Panc1 (cell line): Measurements from ENCODE around the gene MPI. TPM values are rescaled to one million over a fixed set of nuclear protein-coding genes. Genes with fewer than 3 reads are reported as not detected.

ENCODE experiments used
- ATAC-seq: fragments of 200-7000 bp; cut with Tn5 transposase; 2 replicates; pipeline ENCODE4 v1.9.1; 2020; ENCODE audit warnings: mild to moderate bottlenecking, moderate library complexity
- BruUV-seq: library from RNA; stranded (reverse); fragments of 400-500 nt; replicated peaks from 2 replicates; lab custom pipeline; 2021; lab: Mats Ljungman, UMichigan
- CTCF ChIA-PET: fragments of 300-600 bp; sonication (Branson Sonifier 250); formaldehyde crosslinking; loops from one replicate; lab custom pipeline; 2022; ENCODE audit warnings: antibody characterized with exemption; lab: Charles Lee
- POLR2A ChIA-PET: fragments of 300-600 bp; sonication (Branson Sonifier 250); formaldehyde crosslinking; loops from one replicate; lab custom pipeline; 2022; ENCODE audit warnings: antibody characterized with exemption; lab: Charles Lee
- DNase-seq: peaks from one replicate; pipeline ENCODE4 v3.0.0-alpha.2; 2010; ENCODE audit warnings: low read depth, low spot score
- H3K27ac ChIP-seq: 2 replicates; pipeline ENCODE4 v1.5.1; 2011; ENCODE audit warnings: mild to moderate bottlenecking, low read length, inconsistent platforms
- H3K27me3 ChIP-seq: fragments of 200-500 bp; sonication (Bioruptor generic); 2 replicates; pipeline ENCODE4 v1.6.0; 2014; ENCODE audit warnings: low read length, inconsistent platforms; ENCODE audit not compliant: control insufficient read depth, insufficient read depth
- H3K36me3 ChIP-seq: fragments of 200-500 bp; sonication (Bioruptor generic); 2 replicates; pipeline ENCODE4 v1.5.1; 2014; ENCODE audit warnings: inconsistent platforms, mild to moderate bottlenecking, low read length, moderate library complexity; ENCODE audit not compliant: control insufficient read depth, insufficient read depth
- H3K4me1 ChIP-seq: 2 replicates; pipeline ENCODE4 v1.5.1; 2011; ENCODE audit warnings: inconsistent platforms, mild to moderate bottlenecking, low read length, moderate library complexity; ENCODE audit not compliant: control insufficient read depth, insufficient read depth
- H3K4me3 ChIP-seq, 2 experiments: 2 replicates each; pipeline ENCODE4 v1.5.1; 2011 to 2012; ENCODE audit warnings: low read depth in 2 of 2, low read length in 2 of 2, mild to moderate bottlenecking in 2 of 2, inconsistent platforms in 1 of 2, moderate library complexity in 1 of 2
- H3K9me3 ChIP-seq: fragments of 200-500 bp; sonication (Bioruptor generic); 2 replicates; pipeline ENCODE4 v1.5.1; 2014; ENCODE audit warnings: low read depth, mild to moderate bottlenecking, inconsistent platforms, low read length, moderate library complexity; ENCODE audit not compliant: control insufficient read depth, insufficient read depth
- POLR2AphosphoS5 ChIP-seq: IDR thresholded peaks from 2 replicates; pipeline ENCODE4 v1.6.1; 2012; ENCODE audit warnings: mild to moderate bottlenecking, low read depth, low read length, moderate library complexity
- SIN3A ChIP-seq: IDR thresholded peaks from 2 replicates; pipeline ENCODE4 v1.6.1; 2012; ENCODE audit warnings: low read depth, mild to moderate bottlenecking, low read length, moderate library complexity, borderline replicate concordance; ENCODE audit not compliant: insufficient read depth
- TCF7L2 ChIP-seq: IDR thresholded peaks from 2 replicates; pipeline ENCODE4 v1.6.1; 2011; ENCODE audit warnings: mild to moderate bottlenecking, low read depth, low read length, inconsistent platforms
- in situ Hi-C: cut with HindIII; loops from 2 replicates; pipeline ENCODE4 v1.10.0; 2016; ENCODE audit warnings: low sequenced_read_pairs, low pct_unique_long_range_greater_than_20kb
- intact Hi-C: fragments of 100-400 bp; cut with micrococcal nuclease; formaldehyde crosslinking; loops from one replicate; pipeline ENCODE4 v1.10.0; 2022; ENCODE audit not compliant: unreplicated experiment
- total RNA-seq: library from RNA; stranded (reverse); gene quantifications from one replicate; pipeline ENCODE4 v1.2.1, GENCODE V29; 2021; ENCODE audit not compliant: unreplicated experiment
- TF ChIP-seq, protein P1 (sequence below), 2 experiments: IDR thresholded peaks; 2 replicates each; pipeline ENCODE4 v1.6.1; 2011 to 2012; ENCODE audit warnings: low read depth in 2 of 2, control low read depth in 1 of 2, low read length in 1 of 2, mild to moderate bottlenecking in 1 of 2, moderate library complexity in 1 of 2; ENCODE audit not compliant: insufficient read depth in 1 of 2
- TF ChIP-seq, protein P2 (sequence below): fragments of 450-650 bp; IDR thresholded peaks from 2 replicates; pipeline ENCODE4 v1.5.1; 2017; ENCODE audit warnings: mild to moderate bottlenecking

The MPI gene
- total RNA-seq, 1 experiment from 2014 or later: 45.8 TPM

- ChIA-PET CTCF (interaction anchor here (0.6 kb wide), 1 partner anchor 86 kb away, joined by 4 read pairs; no protein-coding TSS in a partner anchor), POLR2A (no interaction called here)
- DNase-seq: no peak
Observed at GRCh38 chr15:74866090-74866489, 23.8 kb upstream of the MPI start.

GRCh38 chr15:74867466-74868038 lies 22.3 kb upstream of the MPI start:
- intact Hi-C loops (no loop called here), in situ Hi-C loops (no loop called here)
- peaks cover 22% of the 10 kb centered on the region for H3K4me1 ChIP-seq
- TF ChIP-seq, protein P1, sequence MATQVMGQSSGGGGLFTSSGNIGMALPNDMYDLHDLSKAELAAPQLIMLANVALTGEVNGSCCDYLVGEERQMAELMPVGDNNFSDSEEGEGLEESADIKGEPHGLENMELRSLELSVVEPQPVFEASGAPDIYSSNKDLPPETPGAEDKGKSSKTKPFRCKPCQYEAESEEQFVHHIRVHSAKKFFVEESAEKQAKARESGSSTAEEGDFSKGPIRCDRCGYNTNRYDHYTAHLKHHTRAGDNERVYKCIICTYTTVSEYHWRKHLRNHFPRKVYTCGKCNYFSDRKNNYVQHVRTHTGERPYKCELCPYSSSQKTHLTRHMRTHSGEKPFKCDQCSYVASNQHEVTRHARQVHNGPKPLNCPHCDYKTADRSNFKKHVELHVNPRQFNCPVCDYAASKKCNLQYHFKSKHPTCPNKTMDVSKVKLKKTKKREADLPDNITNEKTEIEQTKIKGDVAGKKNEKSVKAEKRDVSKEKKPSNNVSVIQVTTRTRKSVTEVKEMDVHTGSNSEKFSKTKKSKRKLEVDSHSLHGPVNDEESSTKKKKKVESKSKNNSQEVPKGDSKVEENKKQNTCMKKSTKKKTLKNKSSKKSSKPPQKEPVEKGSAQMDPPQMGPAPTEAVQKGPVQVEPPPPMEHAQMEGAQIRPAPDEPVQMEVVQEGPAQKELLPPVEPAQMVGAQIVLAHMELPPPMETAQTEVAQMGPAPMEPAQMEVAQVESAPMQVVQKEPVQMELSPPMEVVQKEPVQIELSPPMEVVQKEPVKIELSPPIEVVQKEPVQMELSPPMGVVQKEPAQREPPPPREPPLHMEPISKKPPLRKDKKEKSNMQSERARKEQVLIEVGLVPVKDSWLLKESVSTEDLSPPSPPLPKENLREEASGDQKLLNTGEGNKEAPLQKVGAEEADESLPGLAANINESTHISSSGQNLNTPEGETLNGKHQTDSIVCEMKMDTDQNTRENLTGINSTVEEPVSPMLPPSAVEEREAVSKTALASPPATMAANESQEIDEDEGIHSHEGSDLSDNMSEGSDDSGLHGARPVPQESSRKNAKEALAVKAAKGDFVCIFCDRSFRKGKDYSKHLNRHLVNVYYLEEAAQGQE (IDR thresholded peaks at IDR 0.05; ENCODE audit: insufficient read depth in 1 of 2, low read depth in 2 of 2, low read length in 1 of 2): no peak
- no peak for TF ChIP-seq POLR2AphosphoS5
- TF ChIP-seq, protein P2, sequence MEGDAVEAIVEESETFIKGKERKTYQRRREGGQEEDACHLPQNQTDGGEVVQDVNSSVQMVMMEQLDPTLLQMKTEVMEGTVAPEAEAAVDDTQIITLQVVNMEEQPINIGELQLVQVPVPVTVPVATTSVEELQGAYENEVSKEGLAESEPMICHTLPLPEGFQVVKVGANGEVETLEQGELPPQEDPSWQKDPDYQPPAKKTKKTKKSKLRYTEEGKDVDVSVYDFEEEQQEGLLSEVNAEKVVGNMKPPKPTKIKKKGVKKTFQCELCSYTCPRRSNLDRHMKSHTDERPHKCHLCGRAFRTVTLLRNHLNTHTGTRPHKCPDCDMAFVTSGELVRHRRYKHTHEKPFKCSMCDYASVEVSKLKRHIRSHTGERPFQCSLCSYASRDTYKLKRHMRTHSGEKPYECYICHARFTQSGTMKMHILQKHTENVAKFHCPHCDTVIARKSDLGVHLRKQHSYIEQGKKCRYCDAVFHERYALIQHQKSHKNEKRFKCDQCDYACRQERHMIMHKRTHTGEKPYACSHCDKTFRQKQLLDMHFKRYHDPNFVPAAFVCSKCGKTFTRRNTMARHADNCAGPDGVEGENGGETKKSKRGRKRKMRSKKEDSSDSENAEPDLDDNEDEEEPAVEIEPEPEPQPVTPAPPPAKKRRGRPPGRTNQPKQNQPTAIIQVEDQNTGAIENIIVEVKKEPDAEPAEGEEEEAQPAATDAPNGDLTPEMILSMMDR: no peak
- no peak for TF ChIP-seq TCF7L2
- TF ChIP-seq SIN3A: no peak
- no peak overlapping the region; the same call in 1 of the 2 replicates for H3K27ac ChIP-seq
- ChIA-PET CTCF (no interaction called here), POLR2A (no interaction called here)
- ATAC-seq: no peak
- BruUV-seq: no TSS peak
- H3K36me3 ChIP-seq: no peaks in the 10 kb centered on the region
- H3K4me3 ChIP-seq: no peak overlapping the region
- no peak for DNase-seq
- no peaks in the 10 kb centered on the region for H3K9me3 ChIP-seq
- H3K27me3 ChIP-seq: no peaks in the 10 kb centered on the region

More at GRCh38 chr15:74866090-74866489, 23.8 kb upstream of the MPI start:
- H3K27ac ChIP-seq: no peak overlapping the region
- in situ Hi-C loops (no loop called here), intact Hi-C loops (no loop called here)
- TF ChIP-seq TCF7L2 (no peak), SIN3A (no peak), POLR2AphosphoS5 (no peak)
- TF ChIP-seq, protein P1 (IDR thresholded peaks at IDR 0.05; ENCODE audit: insufficient read depth in 1 of 2, low read depth in 2 of 2, low read length in 1 of 2): no peak
- TF ChIP-seq, protein P2: no peak
- no peaks in the 10 kb centered on the region for H3K36me3 ChIP-seq
- H3K4me1 ChIP-seq: peaks cover 21% of the 10 kb centered on the region
- H3K9me3 ChIP-seq: no peaks in the 10 kb centered on the region
- no peak for ATAC-seq
- H3K27me3 ChIP-seq: no peaks in the 10 kb centered on the region
- BruUV-seq: no TSS peak
- no peak overlapping the region for H3K4me3 ChIP-seq
